Esophagus squamous epithelium (tissue), 5 donors: ENCODE results near the gene PPM1A. TPM values are rescaled to one million over a fixed set of nuclear protein-coding genes. Genes with fewer than 3 reads are reported as not detected.
"Not testable (repeated sequence)": the region's sequence is repeated elsewhere in the genome, so short reads cannot be mapped to it uniquely, and the experiment has no call there.

Source experiments
- DNase-seq: peaks from one replicate; lab custom pipeline; 2025; lab: John Stamatoyannopoulos, UW
- H3K27ac ChIP-seq, 4 donors: fragments of 200-600 bp; sonication (generic); one replicate each; pipeline ENCODE4 v1.5.1; 2016 to 2019; ENCODE audit warnings: mild to moderate bottlenecking in 1 of 4
- H3K27me3 ChIP-seq, 4 donors: fragments of 200-600 bp; sonication (generic); 1 replicate in 3 of 4; 2 replicates in 1 of 4; pipeline versions ENCODE4 v1.5.1 to v1.6.0; 2017 to 2021; ENCODE audit warnings: antibody characterized with exemption in 1 of 4
- H3K36me3 ChIP-seq, 3 donors: fragments of 200-600 bp; sonication (generic); one replicate each; pipeline ENCODE4 v1.5.1; 2016 to 2019
- H3K4me1 ChIP-seq, 3 donors: fragments of 200-600 bp; sonication (generic); one replicate each; pipeline ENCODE4 v1.5.1; 2017 to 2019
- H3K4me3 ChIP-seq, 4 donors: fragments of 200-600 bp; sonication (generic); 1 replicate in 3 of 4; 2 replicates in 1 of 4; pipeline ENCODE4 v1.5.1; 2016 to 2019; ENCODE audit warnings: mild to moderate bottlenecking in 2 of 4, moderate library complexity in 1 of 4
- H3K9me3 ChIP-seq, 3 donors: fragments of 200-600 bp; sonication (generic); one replicate each; pipeline ENCODE4 v1.5.1; 2016 to 2019
- POLR2A ChIP-seq, 4 donors: fragments of 450-650 bp; IDR thresholded peaks; one replicate each; pipeline ENCODE4 v1.6.1; 2017; ENCODE audit warnings: antibody characterized with exemption in 4 of 4, mild to moderate bottlenecking in 4 of 4, moderate library complexity in 3 of 4
- WGBS, 2 donors: methylation state at CpG; one replicate each; pipeline ENCODE4 v1.1.5; 2018; 5-methylcytosine and 5-hydroxymethylcytosine counted together
- intact Hi-C: fragments of 100-400 bp; cut with DNase I; formaldehyde crosslinking; loops from one replicate; pipeline ENCODE4 v1.15.0; 2022
- total RNA-seq, 4 donors: library from RNA; depleted of rRNA; stranded (reverse); fragments of >200 nt; gene quantifications; one replicate each; pipeline ENCODE4 v1.1.0, GENCODE V29; 2016
- TF ChIP-seq, protein P1 (sequence below), 6 experiments: fragments of 450-650 bp in 4 of 6; fragments of 200-600 bp in 2 of 6; sonication (generic) in 2 of 6; IDR thresholded peaks; one replicate each; pipeline ENCODE4 v1.5.1; 2016 to 2019; ENCODE audit warnings: antibody characterized with exemption in 6 of 6, mild to moderate bottlenecking in 4 of 6, moderate library complexity in 4 of 6
- donor health status: DM: yes; HTN: yes; CAD: no.

PPM1A gene
- total RNA-seq, 4 donors from 2014 or later, result 16.7 to 34.3 (median 22.7) TPM

DNA sequence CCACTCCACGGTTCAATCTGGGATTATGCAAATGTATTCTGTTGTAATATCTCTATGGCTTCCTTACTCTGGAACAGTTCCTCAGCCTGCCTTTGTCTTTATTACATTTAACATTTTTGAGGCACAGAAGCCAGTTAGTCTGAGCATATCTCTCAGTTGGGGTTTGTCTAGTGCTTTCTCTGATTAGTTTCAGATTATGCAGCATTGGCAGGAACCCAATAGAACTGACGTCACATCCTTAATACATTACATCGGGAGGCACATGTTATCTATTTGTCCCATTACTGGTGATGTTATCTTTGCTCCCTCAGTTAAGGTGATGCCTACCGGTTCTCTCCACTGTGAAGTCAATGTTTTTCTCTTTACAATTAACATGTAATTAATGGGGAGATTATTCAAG is 62.4 kb downstream of the PPM1A start:
- no peak overlapping the region for H3K4me3 ChIP-seq
- peaks cover 0 to 33% (median 0%) of the 10 kb centered on the region in 4 donors for H3K27me3 ChIP-seq
- H3K27ac ChIP-seq, result no peak overlapping the region
- no peaks in the 10 kb centered on the region for H3K4me1 ChIP-seq
- H3K36me3 ChIP-seq, result no peaks in the 10 kb centered on the region
- no peak for DNase-seq
- no peaks in the 10 kb centered on the region for H3K9me3 ChIP-seq
- TF ChIP-seq, protein P1, sequence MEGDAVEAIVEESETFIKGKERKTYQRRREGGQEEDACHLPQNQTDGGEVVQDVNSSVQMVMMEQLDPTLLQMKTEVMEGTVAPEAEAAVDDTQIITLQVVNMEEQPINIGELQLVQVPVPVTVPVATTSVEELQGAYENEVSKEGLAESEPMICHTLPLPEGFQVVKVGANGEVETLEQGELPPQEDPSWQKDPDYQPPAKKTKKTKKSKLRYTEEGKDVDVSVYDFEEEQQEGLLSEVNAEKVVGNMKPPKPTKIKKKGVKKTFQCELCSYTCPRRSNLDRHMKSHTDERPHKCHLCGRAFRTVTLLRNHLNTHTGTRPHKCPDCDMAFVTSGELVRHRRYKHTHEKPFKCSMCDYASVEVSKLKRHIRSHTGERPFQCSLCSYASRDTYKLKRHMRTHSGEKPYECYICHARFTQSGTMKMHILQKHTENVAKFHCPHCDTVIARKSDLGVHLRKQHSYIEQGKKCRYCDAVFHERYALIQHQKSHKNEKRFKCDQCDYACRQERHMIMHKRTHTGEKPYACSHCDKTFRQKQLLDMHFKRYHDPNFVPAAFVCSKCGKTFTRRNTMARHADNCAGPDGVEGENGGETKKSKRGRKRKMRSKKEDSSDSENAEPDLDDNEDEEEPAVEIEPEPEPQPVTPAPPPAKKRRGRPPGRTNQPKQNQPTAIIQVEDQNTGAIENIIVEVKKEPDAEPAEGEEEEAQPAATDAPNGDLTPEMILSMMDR (IDR thresholded peaks at IDR 0.05), result no peak
- TF ChIP-seq POLR2A (IDR thresholded peaks at IDR 0.05), result no peak
- 23 to 46% methylated on average over 4 of the region's 4 CpGs for WGBS, 2 donors
- intact Hi-C loops, result no loop called here

DNA sequence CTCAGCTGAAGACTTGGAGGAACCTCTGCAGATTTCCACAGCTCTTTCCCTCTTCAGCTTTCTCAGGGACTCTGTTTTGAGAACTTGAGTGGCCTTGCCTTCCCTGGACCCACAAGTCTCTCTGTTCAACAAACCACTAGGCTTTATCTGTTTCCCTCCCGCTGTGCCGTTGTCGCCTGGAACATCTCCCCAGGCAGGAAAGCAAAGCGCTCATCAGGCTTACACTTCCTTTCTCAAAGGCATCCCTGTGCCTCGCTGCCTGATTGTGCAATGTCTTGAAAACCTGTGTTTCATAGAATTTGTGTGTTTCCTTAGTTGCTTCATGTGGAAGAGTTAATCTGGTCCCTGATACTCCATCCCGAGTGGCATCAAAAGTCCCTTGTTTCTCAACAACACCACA is 64.1 kb downstream of the PPM1A start:
- TF ChIP-seq, protein P1 (IDR thresholded peaks at IDR 0.05), result no peak
- TF ChIP-seq POLR2A (IDR thresholded peaks at IDR 0.05), result no peak
- peaks cover 0 to 43% (median 0%) of the 10 kb centered on the region in 4 donors for H3K27me3 ChIP-seq
- DNase-seq, result no peak
- no peak overlapping the region for H3K4me3 ChIP-seq
- intact Hi-C loops, result no loop called here
- no peaks in the 10 kb centered on the region for H3K4me1 ChIP-seq
- H3K27ac ChIP-seq, result no peak overlapping the region
- WGBS, 2 donors, result 61 to 66% methylated on average over 6 of the region's 6 CpGs
- no peaks in the 10 kb centered on the region for H3K36me3 ChIP-seq
- no peaks in the 10 kb centered on the region for H3K9me3 ChIP-seq

GRCh38 chr14:60315196-60315990 is 66.4 kb downstream of the PPM1A start:
- DNase-seq, result no peak
- peaks cover 0 to 56% (median 0%) of the 10 kb centered on the region in 4 donors for H3K27me3 ChIP-seq
- H3K27ac ChIP-seq, result no peak overlapping the region
- no peaks in the 10 kb centered on the region for H3K4me1 ChIP-seq
- H3K36me3 ChIP-seq, result no peaks in the 10 kb centered on the region
- WGBS, 2 donors, result 62 to 65% methylated on average over 4 to 8 of the region's 8 CpGs
- no peak overlapping the region for H3K4me3 ChIP-seq
- intact Hi-C loops, result no loop called here
- TF ChIP-seq POLR2A (IDR thresholded peaks at IDR 0.05), result no peak
- TF ChIP-seq, protein P1 (IDR thresholded peaks at IDR 0.05), result no peak
- H3K9me3 ChIP-seq, result no peaks in the 10 kb centered on the region

DNA sequence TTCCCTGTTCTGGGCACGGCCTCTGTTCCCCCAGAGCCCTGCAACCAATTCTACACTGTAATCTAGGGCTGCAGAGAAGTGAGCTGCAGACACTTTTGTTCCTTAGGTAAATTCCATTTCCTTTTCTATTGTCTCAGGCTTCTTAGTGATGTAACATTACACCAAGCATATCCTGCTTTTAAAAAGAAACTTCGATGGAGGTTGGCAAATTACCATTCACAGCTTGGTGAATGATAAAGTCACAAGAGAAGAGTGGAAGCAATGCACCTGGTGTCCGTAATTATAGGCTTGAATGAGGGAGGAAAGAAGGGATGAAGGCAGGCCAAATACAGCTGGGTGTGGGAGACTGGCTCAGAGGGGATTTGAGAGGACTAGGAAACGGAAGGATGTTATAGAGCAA is 68.6 kb downstream of the PPM1A start:
- Histone ChIP-seq H3K4me1 (no peaks in the 10 kb centered on the region), H3K27ac (no peak overlapping the region), H3K4me3 (no peak overlapping the region), H3K9me3 (no peaks in the 10 kb centered on the region), H3K36me3 (no peaks in the 10 kb centered on the region), H3K27me3 (peaks cover 0 to 56% (median 0%) of the 10 kb centered on the region in 4 donors)
- intact Hi-C loops, result no loop called here
- WGBS, 2 donors, result 36 to 49% methylated on average over 4 of the region's 4 CpGs
- no peak for DNase-seq
- TF ChIP-seq, protein P1 (IDR thresholded peaks at IDR 0.05), result no peak
- TF ChIP-seq POLR2A (IDR thresholded peaks at IDR 0.05), result no peak

DNA sequence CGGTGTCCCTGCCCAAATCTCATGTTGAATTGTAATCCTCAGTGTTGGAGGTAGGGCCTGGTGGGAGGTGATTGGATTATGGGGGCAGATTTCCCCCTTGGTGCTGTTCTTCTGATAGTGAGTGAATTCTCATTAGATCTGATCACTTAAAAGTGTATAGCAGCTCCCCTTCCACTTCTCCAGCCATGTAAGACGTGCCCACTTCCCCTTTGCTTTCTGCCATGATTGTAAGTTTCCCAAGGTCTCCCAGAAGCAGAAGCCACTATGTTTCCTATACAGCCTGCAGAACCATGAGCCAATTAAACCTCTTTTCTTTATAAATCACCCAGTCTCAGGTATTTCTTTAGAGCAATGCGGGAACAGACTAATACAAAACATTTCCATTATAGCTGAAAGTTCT is 71.8 kb downstream of the PPM1A start:
- intact Hi-C loops, DNase-seq, H3K4me1 ChIP-seq, H3K9me3 ChIP-seq, H3K36me3 ChIP-seq, H3K4me3 ChIP-seq, H3K27ac ChIP-seq: not testable (repeated sequence)
- peaks cover 0 to 35% (median 0%) of the 10 kb centered on the region in 4 donors for H3K27me3 ChIP-seq
- 73 to 85% methylated on average over 3 of the region's 3 CpGs for WGBS, 2 donors
